Spleen (tissue), 3 donors: ENCODE measurements around the gene GALNT16.
A peak's percentile ranks its signal among the peaks of the same experiment; 100 is the strongest.

Experiments used
- POLR2A ChIP-seq, 3 donors: fragments of 450-650 bp; IDR thresholded peaks; one replicate each; pipeline ENCODE4 v1.5.1; 2017; ENCODE audit warnings: antibody characterized with exemption in 3 of 3, mild to moderate bottlenecking in 1 of 3
- POLR2AphosphoS5 ChIP-seq, 3 donors: sonication (generic); formaldehyde crosslinking; IDR thresholded peaks; one replicate each; pipeline ENCODE4 v1.5.1; 2017; ENCODE audit warnings: antibody characterized with exemption in 3 of 3

DNA sequence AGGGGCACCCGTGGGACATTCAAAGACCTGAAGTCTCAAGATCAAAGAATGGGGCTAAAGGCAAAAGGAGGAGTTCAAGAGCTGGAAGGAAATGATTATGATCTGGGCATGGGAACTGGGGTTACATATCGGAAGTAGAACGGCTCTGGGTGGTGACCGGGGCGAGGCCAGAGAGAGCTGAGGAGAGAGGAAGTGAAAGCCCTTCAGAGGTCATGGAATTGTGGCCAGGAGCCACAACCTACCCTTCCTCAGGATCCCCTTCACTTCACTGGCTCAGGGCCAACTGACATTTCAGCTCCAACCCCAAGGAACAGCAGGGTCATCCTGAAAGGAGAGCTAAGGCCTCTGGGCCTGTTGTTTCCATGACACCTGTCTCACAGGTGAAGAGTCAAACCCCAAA is 57.8 kb downstream of the GALNT16 start:
- TF ChIP-seq POLR2A (IDR thresholded peaks at IDR 0.05): no peak
- TF ChIP-seq POLR2AphosphoS5 (IDR thresholded peaks at IDR 0.05): peak in 2 of 3 donors; percentile 18 to 49
